HG02870 (cell line): ENCODE measurements around the gene TLN1.

Experiments
- ATAC-seq: cut with Tn5 transposase; IDR thresholded peaks from one replicate; pipeline ENCODE4 v1.9.1; 2021; ENCODE audit warnings: mild to moderate bottlenecking, moderate library complexity; ENCODE audit not compliant: unreplicated experiment

TLN1 gene

DNA sequence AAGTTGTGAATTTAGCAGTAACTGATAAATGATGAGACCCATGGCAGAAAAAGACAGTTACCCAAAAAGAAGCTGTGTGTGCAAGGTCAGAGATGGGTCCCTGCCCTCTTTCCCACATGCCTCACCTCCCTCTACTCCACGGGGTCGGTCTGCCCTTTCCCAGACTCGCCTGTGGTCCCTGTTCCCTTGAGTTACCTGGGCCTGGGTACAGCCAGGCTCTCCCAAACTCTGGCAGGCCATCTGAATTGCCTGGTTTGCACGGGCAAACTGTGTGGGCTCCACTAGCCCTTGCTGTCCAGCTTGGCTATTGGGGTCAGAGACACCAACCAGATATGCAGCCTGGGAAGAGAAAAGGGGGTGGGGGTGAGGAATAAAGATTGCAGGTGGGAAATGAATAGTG is 23.8 kb downstream of the TLN1 start:
- ATAC-seq = no peak

DNA sequence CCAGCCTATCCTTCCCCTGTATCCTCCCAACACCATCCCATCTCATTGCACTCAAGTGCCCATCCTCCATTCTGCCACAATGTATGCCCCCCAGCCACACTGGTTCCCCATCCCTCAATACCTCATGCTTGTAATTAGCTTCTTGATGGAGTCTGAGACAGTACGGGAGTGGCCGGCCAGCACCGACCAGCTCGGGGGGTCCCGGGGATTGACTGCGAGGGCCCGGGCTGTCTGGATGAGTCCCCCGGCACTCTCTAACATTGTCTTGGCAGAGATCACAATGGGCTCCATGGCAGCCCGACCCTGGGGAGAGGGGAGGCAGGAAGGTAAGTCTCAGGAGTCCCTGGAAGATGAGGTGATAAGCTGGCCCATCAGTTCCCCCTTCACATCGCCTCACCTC is 25.0 kb downstream of the TLN1 start:
- ATAC-seq = no peak

DNA sequence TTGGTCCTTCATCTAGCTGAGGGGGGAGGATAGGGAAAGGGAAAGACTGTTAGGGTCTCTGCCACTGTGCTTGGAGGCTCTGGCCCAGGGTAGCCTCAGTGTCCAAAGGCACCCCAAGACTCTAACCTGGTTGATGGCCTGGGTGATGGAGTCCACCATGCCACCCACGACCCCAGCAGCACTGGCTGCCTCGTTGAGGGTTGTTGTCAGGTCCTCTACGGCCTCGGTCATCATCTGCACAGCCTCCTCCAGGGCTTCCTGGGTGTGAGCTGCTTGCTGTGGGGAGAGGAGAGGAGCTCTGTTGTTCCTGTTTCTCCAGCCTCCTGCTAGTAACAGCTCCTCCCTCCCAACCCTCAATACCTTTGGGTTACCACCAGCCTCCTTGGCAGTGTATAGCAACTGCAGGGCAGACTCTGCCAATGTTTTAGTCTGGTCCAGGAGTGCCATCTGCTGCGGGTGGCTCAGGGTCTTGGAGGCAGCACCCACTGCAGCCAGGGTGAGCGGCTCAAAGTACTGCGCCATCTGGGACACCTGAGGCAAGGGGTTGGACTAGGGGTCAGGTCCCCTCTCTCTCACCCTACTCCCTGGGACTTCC is 26.1 kb downstream of the TLN1 start:
- no peak for ATAC-seq

DNA sequence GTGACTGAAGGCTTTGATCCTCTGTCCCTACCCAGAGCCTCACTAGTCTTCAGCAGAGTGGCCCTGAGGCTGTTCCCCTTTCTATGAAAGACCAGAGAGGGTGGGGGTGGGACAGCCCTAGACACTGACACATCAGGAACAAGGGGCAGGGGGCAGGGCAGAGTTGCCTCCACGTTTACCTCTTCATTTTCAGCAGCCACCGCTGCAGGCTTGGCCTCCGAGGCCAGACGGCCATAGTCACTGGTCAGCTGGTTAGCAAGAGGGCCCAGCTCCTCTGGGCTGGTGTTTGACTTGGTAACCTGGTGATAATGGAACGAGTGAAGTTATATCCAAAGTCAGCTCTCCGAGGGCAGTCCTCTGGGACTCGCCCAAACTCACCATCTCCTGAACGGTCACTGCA is 26.6 kb downstream of the TLN1 start:
- no peak for ATAC-seq

DNA sequence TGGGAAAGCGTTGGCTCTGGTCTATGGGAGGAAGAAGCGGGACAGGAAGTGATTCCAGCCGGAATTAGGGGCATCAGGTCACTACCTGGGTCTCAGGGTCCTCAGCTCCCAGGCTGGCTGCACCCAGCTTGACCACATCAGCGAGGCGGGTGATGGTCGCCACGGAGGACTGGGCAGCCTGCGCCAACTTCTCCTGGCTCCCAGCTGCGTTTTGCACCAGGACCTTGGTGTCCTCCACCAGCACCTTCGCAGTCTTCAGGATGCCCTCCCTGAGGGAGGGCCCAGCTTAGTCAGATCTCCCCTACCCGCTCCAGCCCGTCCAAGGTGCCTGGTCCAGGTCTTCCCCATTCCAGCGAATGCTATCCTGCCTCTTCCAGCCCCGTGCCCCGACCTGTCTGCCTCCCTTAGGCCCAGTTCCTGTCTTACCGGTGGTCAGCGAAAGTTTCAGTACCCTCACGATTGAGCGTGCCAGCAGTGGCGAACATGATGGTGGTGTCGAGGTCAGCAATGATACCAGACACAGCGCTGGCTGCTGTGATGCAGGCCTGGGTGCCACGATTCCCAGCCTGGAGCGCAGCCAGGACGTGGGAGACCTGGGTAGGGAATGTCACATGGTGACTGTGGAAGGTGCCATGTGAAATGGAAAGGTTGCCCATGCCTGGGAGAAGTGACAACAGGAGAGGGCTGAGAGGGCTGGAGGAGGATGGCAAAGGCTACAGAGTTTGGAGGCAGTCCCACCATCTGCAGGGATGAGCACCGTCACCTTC is 27.9 kb downstream of the TLN1 start:
- no peak for ATAC-seq

DNA sequence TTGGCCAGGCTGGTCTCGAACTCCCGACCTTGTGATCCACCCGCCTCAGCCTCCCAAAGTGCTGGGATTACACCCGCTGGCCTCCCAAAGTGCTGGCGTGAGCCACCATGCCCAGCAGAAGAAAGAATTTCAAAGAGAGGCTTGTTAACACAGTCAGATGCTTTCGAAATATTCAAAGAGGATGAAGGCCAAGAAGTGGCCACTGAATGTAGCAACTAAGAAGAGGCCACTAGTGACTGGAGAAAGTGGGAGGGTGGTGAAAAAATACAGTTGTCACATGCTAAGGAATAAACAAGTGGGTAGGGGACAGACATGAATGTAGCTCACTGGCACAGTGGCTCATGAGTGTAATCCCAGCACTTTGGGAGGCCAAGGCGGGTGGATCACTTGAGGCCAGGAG is 29.3 kb downstream of the TLN1 start:
- no peak for ATAC-seq

DNA sequence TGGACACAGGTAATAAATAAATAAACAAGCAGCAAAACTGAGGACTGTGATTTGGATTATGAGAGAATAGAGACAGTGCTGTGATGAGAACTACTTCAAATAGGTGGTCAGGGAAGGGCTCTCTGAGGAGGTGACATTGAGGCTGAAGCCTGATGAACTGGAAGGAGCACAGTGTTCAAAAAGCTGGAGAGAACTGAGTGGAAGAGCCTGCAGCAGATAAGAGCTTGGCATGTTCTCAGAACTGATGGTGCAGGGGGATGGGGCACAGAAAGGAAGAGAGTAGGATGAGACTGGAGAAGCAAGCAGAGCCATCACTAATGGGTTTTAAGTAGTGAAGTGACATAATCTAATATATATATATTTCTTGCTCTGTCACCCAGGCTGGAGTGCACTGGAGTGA is 31.1 kb downstream of the TLN1 start:
- ATAC-seq = no peak

DNA sequence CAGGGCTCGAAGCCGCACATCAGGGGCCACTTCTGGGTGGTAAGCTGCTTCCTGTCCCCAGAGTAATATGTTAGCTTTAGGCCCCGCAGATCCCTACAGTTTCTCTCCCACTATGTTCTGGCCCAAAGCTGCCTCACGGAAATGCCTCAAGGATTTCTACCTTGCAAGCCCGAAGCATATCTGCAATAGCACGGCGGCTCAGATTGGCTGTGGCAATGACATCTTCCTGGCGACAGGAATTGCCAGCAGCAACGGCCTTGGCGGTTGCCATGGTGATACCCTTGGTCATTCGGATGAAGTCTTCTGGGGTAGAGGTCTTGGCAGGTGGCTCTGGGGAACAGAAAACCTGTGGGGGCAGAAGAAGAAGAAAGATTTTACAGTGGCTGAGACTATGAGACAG is 32.0 kb downstream of the TLN1 start:
- no peak for ATAC-seq

DNA sequence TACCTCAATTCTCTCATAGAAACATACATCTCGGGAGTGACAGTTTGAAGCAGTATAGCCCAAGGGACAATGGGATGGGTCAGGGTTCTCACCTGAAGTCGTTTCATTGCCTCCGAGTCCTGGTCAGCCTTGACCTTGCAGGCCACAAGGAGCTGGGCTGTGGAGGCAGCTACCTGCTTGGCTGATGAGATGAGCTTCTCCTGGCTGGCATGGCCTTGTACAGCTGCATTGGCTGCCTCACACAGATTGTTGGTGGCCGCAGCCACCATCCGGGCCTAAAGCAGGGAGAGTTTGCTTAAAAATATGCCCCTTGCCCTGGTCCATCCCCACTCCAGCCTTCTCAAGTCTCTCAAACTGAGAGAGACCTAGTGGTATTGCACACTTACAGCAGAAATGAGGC is 33.8 kb downstream of the TLN1 start:
- no peak for ATAC-seq

DNA sequence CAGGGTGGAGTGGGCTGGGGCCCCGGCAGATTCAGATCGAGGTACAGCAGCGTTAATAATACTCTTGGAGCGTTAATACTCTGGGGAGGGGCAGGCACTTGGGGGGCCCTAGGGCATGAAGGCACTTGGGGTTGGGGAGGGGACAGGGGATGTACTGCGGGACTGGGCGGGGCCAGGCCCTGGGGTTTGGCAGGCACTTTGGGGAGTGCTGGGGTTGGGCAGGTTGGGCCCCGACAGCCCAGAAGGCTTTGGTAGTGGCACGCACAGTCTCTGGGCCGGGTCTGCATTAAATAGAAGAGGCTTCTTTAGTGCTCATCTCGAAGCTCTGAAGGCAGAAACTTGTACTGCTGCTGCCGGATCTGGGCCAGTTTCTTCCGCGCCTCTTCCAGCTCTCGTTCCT is 34.5 kb downstream of the TLN1 start:
- ATAC-seq = no peak

DNA sequence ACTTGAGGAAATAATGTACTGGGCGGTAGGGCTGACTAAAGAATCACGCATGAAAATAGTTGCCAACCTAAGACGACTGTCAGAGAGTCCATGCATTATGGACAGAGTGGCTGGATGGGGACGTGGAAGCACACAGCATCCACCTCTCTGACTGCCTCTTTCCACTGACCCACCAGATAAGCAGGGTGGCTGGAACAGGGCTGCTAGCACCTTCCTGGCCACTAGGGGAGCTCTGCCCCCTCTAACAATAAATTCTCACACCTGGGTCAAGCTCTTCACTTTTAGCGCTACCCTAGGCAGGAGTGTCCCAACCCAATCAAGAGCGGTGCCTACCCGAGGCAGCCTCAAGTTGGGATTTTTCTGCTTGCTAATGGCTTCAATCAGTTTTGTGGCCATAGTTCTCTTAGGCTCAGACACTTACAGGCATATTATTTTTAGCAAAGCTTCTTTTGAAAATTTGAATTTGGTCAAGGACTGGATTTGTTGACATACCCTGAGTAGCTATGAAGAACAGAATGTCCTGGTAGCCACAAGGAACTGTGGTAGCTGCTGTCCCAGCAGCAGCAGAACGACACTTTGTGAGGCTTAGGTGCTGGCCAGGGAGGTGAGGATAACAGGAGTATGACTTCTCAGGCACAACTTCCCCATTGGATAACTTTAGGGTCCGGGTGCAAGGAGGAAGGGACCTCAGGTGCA is 35.3 kb downstream of the TLN1 start:
- ATAC-seq = peak; percentile 68

DNA sequence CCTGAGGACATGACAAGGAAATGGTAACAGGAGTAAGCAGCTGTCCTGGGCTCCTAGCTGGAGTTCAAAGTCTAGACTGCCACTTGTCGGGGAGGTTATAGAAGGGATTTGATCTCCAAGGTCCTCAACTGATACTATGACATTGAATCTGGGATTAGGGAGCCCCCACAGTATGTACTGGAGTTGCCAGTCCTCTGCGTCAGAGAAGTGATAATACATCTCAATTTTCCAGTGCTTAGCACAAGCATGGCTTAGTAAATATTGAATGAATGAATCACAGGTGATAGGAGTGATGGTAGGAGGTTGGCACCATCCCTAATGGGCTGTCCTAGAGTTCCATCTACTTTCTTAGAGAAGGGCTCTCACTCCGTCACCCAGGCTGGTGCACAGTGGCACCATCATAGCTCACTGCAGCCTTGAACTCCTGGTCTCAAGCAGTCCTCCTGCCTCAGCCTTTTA is 36.0 kb downstream of the TLN1 start:
- ATAC-seq = no peak

DNA sequence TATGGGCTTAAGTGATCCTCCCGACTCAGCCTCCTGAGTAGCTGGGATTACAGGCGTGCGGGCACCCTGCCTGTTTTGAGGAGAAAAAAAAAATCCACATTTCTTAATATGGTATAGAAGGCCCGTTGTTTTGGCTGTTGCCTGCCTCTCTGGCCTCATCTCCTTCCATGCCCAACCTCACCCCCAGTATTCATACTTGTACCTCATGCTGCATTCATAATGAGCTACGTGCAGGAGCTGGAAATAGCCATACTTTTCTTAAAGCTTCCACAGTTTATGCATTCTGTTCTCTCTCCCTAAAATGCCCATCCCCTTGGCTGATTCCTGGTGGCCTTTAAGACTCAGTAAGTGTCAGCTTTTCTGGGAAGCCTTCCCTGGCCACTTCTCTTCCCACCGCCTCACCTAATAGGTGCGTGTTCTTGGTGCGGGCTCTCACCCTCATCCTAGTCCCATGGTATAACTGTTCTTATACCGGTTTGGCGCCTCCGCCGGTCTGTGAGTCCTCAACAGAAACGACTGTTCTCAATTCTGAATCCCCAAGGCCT is 40.2 kb downstream of the TLN1 start:
- ATAC-seq = no peak

DNA sequence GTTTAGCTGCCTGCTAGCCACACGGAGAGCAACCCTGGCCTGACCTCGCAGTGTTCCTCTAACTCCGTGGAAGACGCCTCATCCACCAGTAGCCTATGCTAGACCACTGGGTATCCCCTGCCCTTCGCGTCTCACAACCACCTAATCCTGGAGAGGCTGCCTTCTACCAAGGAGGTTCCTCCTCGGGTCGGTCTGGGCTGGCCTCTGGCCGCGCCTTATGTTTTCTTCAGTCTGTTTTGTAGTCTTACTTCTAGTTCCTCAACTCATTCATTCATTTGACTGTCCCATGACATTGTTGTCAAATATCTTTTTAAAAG is 40.7 kb downstream of the TLN1 start:
- no peak for ATAC-seq

DNA sequence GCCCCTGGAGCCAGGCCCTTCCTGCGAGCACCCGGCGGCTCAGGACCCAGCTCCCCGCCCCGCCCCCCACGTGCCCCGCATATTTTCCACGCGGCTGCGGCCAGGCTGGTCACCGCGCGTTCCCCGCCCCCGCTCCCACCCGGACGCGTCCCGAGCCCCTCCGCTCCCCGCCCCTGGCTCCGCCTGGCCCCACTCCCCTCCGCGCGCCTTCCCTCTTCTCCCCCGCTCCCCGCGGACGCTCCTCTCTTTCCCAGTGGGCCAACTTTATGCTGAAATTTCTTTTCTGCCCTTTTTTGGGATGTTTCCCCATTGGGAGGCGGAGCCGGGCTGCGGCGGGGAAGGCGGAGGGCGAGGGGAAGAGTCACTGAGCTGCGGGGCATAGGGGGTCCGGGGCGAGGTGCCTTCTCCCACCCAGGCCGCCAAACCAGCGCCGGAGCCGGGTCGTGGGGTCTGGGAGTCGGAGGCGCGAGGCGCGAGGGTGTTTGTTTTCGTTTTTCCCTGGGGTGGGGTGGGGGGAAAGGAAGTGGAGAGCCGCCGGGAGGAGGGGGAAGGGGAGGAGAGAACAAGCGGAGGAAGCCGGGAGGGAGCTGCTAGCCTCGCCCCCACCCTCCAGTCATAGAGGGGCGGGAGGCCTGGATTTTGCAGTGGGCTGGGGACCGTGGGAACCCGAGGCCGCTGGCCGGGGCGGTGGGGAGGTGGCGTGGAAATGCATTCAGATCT is 41.2 kb downstream of the TLN1 start:
- no peak for ATAC-seq

DNA sequence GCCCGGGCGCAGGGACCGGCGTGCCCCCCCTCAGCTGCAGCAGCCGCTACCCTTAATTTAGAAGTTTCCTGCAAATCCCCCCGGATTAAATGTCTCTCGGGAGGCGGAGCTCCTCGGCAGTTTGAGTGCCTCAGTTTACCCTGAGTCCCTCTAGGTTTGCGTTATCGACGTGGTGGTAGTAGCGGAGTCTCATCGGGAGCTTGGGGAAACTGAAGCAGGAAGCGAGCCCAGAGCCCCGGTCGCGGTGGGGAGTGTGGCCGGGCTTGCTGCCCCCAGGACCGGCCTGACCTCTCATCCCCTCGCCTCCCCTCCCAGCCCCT is 41.7 kb downstream of the TLN1 start:
- no peak for ATAC-seq

DNA sequence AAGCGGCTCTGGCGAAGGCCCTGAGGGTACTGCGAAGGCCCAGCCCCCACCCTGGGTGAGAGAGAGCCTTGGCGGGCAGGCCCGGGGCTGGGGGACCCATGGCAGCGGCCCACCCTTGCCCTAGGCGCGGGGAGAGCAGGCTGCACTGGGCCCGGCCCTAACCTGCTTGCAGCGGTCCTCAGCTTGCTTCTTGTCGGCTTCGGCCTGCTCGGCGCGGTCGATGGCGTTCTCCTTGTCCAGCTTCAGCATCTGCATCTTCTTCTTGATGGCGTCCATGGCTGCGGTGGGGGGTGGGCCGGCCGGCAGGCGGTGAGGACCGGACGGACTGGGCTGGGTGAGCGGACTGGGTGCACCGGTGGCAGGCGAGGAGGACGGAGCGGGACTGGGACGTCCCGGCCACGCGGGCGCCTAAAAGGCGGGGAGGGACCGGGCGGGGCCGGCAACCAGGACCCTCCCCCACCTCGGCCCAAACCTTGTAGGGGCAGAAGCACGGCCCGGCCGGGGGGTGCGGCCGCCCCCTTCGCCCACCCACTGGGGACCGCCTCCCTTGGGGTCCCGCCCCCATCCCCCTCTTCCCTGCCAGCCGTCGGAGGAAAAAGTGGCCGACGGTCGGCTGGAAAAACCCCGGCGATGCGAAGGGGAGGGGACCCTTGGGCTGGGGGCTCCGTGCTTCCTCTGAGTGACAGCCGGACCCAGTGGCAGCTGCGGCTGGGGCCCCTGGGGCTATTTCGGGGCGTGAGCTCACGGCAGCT is 42.3 kb downstream of the TLN1 start, which contains the start of gene TPM2:
TSS of gene TPM2 (minus strand) at position 384 of the 752 bp plus-strand sequence. CDS start at position 276, 108 bp downstream.
- ATAC-seq = no peak

DNA sequence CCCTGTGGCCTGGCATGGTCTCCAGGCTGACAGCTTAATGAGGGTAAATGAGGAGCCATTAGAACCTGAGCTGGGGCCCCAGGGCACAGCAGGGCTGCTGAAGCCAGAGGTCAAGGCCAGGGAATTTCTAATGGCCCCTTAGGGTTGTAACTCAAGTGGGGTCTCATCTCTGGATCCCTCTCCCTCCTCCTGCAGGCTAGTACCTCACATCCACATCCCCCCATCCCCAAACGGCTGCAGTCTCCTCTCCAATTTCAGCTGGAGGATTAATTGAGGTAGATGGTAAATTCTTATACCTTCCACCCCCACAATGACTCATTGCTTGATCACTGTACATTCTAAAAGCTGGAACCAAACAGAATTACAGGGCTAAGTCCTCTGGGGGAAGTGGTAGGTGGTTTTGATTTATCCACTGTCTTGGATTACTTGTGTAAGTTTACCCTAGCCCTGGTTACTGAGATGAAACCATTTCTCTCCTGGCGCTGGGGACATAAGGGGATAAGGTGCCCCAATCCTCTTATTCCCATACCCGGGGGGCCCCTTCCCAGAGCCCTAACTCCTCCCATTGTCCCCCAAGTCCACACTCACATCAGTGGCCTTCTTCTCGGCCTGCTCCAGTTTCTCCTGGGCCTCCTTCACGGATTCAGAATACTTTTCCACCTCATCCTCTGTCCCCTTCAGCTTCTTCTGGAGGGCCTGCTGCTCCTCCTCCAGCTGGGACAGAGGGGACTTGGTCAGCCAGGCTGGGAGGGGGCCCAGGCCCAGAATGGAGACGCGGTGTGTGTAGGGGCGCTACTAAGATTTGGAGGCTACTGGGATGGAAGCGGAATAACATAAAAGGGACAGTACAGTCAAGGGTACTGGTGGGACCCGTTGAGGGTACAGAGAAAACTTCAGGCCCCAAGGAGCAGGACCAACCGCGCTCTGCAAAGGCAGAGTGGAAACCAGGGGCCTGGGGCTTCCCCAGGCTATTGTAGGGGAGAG is 43.1 kb downstream of the TLN1 start:
- ATAC-seq = no peak

DNA sequence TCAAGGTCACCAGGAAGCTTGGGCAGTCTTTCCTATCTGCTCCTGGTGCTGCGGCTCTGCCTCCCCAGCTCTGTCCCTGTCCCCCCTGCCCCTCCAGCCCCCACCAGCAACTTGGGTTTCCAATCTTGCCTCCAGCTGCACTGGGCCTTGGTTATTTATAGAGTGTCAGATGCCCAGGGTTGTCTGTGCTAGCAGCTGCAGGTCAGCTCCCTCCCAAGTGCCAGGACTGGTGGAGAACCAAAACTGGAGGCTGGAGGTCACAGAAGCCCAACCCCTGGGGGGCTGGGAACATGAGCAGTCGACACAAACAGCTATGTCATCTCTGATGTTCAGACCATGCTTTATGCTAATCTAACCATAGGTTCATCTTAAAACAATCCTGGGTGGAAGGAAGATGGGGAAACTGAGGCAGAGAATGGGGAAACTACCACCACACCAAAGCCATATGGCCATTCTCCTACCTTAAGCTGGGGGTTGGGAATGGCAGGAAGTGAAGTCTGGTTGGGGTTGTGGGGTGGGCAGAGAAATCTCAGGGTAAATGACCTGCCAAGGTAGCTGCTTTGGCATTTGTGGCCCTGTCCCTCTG is 43.9 kb downstream of the TLN1 start:
- no peak for ATAC-seq
